Lower leg skin (tissue), 3 donors: ENCODE data around the gene RPH3AL.

Experiments used
- POLR2A ChIP-seq, 2 donors: fragments of 450-650 bp; IDR thresholded peaks; one replicate each; pipeline ENCODE4 v1.6.1; 2016 to 2017; ENCODE audit warnings: antibody characterized with exemption in 2 of 2, mild to moderate bottlenecking in 1 of 2, moderate library complexity in 1 of 2
- TF ChIP-seq, protein P1 (sequence below), 3 donors: fragments of 450-650 bp; IDR thresholded peaks; one replicate each; pipeline ENCODE4 v1.5.1; 2016; ENCODE audit warnings: antibody characterized with exemption in 3 of 3, mild to moderate bottlenecking in 3 of 3, moderate library complexity in 2 of 3

DNA sequence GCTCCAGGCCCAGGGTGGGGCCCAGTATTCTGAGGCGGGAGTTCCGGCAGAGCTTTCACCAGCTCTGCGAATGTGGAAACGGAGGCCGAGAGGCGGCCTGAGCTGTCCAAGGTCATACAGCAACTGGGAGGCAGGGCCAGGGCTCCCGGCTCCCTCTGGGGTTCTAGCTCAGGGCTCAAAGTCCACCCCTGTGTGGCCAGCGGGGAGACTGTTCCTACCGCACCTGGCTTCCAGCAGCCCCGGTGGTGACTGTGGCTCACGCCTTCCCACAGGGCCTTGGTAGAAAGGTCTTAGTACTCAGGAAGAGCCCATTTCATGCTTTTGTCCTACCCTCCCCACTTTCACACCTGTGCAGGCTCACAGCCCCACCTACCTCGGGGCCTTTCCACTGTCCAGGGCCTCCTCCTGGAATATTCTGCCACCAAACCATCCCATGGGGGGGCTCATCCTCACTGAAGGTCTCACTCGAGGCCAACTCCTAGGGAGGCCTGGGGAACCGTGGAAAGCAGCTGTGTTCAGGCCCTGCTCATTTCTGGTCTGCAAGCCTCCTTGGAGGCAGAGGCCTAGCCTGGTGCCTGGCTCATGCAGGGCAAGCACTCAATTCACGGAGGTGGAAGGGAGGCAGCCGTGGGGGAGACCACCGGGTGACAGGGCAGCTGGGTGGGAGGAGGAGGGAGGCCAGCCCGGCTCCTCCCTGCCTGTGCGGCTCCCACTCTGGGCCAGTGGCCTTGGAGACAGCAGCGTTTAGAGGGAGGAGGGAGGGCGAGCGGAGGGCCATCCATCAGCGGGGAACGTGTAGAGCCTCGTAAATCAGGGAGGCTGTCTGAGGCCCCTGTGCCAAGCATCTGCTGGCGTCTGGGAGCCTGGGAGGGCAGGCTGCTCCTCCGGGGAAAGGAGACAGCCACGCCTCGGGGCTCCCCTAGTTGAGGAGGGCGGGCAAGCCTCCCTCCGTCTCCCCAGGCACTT lies 158.5 kb downstream of the RPH3AL start:
- no peak for TF ChIP-seq POLR2A (IDR thresholded peaks at IDR 0.05)
- TF ChIP-seq, protein P1, sequence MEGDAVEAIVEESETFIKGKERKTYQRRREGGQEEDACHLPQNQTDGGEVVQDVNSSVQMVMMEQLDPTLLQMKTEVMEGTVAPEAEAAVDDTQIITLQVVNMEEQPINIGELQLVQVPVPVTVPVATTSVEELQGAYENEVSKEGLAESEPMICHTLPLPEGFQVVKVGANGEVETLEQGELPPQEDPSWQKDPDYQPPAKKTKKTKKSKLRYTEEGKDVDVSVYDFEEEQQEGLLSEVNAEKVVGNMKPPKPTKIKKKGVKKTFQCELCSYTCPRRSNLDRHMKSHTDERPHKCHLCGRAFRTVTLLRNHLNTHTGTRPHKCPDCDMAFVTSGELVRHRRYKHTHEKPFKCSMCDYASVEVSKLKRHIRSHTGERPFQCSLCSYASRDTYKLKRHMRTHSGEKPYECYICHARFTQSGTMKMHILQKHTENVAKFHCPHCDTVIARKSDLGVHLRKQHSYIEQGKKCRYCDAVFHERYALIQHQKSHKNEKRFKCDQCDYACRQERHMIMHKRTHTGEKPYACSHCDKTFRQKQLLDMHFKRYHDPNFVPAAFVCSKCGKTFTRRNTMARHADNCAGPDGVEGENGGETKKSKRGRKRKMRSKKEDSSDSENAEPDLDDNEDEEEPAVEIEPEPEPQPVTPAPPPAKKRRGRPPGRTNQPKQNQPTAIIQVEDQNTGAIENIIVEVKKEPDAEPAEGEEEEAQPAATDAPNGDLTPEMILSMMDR (IDR thresholded peaks at IDR 0.05), result no peak
